NOMO-1 (cell line): ENCODE results near the gene CAPG.
"Not testable (repeated sequence)": the region's sequence is repeated elsewhere in the genome, so short reads cannot be mapped to it uniquely, and the experiment has no call there.

Source experiments
- DNase-seq, 2 experiments: peaks; one replicate each; lab custom pipeline; 2025; ENCODE audit not compliant: unreplicated experiment in 2 of 2; lab: John Stamatoyannopoulos, UW

CAPG gene, protein sequence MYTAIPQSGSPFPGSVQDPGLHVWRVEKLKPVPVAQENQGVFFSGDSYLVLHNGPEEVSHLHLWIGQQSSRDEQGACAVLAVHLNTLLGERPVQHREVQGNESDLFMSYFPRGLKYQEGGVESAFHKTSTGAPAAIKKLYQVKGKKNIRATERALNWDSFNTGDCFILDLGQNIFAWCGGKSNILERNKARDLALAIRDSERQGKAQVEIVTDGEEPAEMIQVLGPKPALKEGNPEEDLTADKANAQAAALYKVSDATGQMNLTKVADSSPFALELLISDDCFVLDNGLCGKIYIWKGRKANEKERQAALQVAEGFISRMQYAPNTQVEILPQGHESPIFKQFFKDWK

DNA sequence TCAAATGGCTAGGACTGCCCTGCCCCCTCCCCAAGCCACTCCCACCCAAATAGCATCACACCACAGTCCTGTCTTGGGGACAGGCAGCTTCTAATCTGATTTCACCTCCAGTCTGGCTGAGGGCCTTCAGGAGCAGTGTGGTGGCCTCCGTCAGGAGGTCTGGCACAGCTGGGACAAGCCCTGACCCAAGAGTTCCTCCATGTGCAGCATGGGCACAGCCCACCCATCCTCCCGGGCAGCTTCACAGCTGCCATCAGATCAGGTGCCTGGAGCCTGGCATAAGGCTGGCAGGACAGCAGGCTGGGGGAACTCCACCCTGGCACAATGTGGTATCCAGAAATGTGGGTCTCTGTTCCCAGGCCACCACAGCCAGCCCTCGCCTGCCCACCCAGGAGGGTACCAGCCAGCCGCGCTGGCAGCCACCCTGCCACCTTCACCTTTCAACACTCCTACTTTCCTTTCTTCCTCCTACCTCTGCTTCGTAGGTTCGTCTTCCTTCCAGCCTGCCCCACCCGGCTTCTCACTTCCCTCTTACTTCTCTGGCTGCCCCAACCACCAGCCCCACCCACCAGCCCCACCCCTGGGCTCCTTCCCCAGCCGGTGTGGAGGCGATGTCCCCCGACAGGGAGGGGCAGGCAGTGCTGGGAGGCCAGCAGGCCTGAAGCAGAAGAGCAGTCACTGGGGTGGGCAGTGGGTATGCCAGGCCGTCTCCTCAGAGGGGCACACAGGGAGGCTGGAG lies at the start of gene CAPG:
TSS of gene CAPG (minus strand) at position 522 of the 739 bp plus-strand sequence. CDS start 8,221 bp downstream, outside the sequence.
- DNase-seq, result peak; percentile 82 to 84

DNA sequence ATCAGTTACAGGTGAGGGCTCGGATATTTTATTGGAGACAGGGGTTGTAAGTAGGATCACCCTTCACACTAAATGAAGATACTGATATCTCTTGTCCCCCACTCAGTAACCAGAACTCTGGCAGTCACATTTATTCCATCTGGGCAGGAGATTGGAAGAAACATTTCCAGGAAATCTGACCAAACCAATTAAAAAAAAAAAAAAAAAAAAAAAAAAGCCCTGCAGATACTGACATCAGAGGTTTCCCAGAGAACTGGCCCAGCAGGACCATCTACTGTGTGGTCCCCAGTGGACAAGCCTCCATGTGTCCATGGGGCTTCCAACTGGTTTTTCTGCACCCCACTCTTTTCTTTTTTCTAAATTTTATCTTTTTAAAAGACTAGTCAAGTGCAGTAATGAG lies 49.6 kb upstream of the CAPG start:
- DNase-seq, result no peak

DNA sequence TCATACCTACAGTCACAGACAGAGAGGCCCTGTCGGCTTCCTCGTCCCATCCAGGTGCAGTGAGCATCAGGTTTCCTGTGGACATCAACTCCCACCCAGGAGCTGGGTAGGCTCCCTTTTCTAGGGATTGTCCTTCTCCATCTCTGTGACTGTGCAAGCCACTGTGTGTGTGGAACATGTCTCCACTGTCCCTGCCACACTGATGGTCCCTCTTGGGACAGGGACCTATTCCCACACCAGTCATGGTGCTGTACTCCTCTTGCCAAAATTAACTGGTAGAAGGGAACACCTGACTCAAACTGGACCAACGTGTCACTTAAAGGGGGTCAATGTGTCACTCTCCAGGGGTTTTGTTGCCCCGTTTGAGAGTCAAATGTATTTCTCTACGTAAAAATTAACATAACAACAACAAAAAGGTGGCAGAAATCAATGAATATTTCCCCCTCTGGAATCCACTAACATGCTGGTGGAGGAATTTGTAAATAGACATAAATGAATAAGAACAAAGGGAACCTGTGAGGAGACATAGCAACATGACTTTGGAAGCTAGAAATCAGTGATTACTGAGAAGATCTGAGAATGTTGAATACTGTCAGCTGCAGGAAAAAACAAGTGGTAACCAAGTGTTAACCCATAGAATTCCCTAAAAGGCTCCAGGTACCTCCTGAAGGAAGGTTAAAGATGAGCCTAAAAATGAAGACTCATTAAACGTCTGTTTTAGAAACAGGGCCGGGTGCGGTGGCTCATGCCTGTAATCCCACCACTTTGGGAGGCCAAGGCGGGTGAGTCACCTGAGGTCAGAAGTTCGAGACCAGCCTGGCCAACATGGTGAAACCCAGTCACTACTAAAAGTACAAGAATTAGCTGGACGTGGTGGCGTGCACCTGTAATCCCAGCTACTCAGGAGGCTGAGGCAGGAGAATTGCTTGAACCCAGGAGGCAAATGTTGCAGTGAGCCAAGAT lies 48.7 kb upstream of the CAPG start:
- DNase-seq, result no peak

DNA sequence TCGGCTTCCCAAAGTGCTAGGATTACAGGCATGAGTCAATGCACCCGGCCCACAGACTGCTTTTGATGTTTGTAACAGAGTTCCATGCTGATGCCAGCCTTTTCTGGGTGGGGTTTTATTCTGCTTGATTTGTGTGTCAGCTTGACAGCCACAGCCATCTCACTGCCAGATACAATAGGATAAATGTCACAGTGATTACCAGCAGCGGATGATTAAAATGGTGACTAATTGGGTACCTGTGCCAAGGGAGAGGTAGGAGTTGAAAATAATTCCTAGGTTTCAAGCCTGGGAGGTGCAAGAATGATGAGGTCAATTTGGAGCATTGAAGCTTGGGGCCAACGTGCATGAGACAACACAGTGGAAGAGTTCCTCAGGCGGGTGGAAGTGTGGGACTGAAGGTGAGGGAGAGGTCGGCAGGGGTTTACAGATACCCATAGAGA lies 47.7 kb upstream of the CAPG start:
- no peak for DNase-seq

DNA sequence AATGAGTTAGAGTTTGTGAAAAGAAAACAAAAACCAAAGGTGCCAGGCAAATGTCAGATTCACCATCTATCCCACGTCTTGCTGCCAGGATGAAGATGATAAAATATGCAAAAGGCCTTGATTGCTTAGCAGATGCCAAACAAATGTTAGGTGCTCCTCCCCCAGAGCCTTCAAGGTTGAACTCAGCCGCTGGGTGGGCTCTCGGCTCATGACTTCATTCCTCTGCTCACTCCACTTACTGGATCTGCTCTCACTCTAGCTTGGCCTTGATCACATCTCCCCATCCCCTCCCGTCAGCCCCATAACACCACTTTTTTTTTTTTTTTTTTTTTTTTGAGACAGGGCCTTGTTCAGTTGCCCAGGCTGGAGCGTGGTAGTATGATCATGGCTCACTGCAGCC lies 46.9 kb upstream of the CAPG start:
- DNase-seq, result no peak

DNA sequence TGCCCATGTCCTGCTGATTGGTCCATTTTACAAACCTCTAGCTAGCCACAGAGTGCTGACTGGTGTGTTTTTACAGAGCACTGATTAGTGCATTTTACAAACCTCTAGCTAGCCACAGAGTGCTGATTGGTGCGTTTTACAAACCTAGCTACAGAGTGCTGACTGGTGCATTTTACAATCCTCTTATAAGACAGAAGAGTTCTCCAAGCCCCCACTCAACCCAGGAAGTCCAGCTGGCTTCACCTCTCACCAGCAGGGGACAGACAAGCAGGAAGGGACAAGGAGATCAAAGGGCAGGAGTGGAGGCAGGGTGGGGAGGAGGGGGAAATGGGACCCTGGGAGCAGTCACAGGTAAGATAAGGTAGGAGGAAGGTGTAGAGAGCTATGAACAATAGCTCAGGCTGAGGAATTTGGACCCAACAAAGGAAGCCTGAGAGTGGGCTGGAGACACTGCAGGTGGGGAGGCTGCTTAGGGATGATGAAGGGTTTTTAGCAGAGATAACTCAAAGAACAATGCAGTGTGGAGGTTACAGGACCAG lies 45.5 kb upstream of the CAPG start:
- no peak for DNase-seq

DNA sequence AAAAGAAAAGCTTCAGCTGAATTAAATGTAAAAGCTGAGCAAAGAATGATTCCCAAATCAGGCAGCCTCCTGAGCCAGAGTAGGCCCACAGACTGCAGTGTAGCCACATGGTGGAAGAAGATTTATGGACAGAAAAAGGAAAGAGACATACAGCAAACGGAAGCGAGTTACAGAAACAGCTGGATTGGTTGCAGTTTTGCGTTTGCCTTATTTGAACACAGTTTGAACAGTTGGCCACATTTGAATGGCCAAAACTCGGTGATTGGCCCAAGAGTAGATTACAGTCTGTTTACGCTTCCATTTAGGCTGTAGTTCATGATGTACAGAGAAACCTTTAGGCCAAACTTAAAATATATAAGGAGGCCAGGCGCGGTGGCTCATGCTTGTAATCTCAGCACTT lies 43.4 kb upstream of the CAPG start:
- peak in 1 of 2 experiments; percentile 26 for DNase-seq

DNA sequence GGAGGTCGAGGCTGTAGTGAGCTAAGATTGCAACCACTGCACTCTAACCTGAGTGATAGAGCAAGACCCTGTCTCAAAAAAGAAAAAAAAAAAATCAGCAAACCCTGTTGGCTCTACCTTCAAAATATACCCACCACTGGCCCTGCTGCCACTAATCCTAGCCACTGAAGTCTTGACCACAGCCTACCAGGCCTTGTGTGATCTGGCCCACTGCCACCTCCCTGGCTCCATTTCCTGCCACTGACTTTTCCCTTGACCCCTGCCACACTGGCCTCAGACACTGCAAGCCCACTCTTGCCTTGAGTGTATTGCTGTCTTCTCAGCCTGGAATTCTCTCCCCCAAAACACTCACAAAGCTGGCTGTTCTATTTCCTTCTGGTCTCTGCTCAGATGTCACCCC lies 42.1 kb upstream of the CAPG start:
- no peak for DNase-seq

DNA sequence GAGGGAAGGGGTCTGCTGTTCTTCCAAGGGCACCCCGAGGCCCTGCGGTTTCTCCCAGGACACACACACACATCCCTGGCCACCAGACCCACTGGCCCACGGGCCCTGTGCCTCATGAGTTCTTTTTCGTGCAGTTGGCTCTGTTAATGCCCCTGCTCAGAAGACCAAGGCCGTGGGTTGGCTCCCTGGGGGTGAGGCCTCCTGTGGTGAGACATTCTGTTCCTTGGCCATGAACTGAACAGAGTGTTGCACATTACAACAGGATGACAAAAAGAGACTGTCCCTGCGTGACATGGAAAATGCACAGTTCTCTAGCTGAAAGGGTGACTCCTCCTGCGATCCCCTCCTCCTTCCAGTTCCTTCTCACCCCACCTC lies 39.0 kb upstream of the CAPG start:
- no peak for DNase-seq

DNA sequence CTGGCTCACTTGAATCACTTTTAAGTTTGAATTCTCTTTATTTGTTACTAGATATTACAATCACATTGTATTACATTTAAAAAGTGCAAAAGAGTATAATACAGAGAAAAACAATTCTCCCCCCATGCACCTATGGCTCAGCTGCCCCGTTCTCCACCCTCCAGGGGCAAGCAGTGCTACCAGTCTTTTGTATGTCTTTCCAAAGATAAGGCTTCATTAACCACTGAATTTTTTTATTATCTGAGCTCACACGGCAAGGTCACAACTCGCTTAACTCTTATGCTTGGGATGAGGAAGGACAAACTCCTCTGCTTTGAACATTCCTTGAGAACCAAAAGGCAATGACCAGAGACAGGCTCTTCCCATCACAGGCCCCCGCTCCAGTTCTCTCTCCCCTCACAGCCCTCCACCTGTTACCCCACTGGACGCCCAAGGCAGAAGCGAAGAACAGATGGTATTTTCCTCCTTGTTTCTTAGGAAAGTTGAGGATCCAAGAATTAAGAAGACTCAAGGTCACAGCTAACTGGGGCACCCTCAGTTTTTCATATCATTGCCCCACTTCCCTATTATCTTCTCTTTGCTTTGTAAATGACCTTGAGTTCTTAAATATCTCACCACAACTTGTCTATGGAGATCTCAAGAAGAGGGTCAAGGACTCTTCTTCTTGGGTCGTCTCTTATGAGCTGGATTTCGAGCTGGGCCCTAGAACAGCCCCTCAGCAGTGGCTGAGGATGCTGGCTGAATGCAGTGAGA lies 38.5 kb upstream of the CAPG start:
- DNase-seq, result no peak

DNA sequence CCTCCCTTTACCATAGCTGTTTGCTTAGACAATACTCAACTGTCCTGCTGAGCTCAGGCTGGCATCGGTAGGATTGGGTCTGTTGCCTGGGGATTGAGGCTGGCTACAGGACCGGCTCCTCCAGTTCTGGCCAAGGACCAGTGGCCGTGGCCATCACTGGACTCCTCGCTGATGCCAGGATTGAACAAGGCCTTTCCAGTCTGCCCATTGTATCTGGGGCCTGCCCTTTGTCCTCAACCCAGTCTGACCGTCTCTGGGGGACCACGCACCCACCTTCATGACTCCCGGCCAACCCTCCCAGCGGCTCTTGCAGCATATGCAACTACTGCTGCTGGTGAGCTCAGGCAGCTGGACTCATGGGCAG lies 37.0 kb upstream of the CAPG start:
- DNase-seq, result no peak

DNA sequence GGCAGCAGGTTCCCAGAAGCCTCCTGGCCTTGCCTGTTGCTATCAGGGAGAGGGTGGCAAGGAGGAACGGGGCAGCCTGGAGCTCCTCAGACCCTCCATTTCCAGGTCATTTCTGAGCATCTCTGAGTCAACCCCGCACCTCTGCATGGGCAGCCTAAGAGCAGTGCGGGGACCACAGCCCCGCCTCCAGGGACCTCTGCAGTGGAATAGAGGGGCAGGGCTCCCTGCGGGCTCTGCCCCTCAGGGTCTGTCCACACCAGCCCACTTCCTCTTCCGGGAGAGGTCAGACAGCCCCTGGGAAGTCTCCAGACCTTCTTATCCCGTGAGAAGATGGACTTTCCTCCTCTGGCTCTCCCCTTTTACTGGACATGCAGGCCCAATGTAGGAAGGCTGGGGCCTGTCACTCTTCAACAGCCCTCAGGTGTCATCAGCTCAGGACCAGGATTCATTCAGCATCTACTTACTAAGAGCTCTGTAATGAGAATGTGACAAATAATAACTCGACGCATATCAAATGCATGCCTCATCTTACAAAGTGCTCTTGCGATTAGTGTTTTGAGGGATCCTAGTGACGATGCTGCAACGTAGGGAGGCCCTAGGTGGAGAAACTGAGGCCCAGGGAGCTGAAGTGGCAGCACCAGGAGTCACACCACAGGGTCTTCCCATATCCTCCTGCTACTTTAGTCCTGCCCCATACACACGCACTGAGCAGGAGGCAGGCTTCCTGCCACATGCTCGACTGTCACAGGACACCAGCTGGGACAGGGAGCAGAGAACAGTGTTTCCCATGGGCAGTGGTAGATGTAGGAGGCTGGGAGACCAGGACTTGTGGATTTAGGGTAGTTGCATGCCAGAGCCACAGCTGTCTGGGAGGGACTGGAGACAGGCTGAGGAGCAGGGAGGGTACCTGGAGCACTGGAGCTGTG lies 36.4 kb upstream of the CAPG start:
- no peak for DNase-seq

DNA sequence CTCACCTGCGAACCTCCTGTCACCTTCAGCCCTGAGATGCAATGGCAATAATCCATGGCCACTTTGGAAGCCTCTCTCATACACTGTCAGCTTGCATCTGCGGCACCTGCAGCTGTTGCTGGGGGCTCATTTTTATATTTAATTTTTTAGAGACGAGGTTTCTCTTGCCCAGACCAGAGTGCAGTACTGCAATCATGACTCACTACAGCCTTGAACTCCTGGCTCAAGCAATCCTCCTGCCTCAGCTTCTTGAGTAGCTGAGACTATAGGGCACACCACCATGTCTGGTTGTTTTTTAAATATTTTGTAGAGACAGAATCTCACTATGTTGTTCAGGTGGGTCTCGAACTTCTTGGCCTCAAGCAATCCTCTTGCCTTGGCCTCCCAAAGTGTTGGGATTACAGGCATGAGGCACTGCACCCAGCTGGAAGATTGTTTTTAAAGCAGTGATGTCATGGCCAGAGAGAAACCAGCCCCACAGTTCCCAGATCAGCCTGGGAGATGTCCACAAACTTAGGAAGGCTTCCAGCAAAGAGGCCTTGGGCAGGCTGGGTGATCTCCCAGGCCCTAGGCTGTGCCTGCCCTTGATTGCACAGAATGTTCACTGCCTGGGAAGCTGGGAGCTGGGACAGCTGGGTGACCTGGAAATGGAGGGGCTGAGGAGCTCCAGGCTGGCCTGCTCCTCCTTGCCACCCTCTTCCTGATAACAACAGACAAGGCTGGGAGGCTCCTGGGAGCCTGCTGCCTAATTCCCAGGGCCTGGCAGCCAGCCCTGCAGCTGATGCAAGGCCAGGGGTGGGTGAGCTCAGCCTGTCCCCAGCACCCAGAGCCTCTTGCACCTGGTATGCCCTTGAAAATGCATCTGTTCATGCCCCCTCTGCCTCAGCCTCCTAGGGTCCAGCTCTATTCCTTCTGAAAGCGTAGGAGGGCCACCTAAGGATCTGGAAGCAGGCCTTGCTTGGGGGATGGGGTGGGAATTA lies 35.4 kb upstream of the CAPG start:
- DNase-seq, result no peak

DNA sequence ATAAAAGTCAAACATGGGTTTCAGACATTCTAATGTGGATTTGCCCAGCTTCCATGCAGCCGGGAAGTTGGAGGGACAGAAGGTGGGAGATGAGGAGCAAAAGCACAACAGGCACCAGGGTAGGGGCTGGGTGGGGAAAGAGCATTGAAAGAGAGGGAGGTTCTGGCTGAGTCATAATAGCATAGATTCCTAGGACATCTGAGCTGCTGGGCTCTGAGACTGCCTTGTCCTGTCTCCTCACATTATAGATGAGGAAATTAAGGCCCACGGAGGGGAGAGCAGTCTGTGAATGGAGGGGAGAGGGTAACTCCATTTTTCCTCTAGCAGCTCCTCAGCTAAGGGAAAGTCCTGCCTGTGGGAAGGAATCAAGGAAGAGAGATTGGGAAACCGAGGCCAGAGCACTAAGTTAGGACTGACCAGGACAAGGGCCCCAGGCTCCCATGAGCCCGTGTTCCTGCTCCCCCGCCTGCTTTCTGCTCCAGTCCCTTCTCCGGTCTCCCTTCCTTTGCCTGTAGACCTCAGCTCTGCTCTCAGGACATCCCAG lies 34.5 kb upstream of the CAPG start:
- DNase-seq, result no peak

DNA sequence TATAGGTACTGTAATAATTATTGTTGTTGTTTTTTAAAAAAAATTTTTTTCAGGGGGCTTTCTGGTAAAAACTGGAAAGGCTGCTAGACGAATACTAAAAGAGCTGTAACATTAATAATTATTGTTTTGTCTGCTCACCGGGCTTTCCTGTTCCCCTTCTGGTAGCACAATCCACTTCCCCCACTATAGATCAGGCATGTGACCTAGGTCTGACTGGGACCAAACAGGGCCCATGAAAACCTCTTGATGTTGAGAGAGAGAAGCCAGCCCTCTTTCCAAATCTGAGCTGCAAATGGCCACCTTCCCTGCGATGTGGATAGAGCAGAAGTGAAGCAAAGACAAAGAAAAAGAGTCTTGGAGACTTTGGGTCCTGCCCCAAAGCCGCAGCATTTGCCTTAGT lies 31.7 kb upstream of the CAPG start:
- peak in 1 of 2 experiments; percentile 30 for DNase-seq

DNA sequence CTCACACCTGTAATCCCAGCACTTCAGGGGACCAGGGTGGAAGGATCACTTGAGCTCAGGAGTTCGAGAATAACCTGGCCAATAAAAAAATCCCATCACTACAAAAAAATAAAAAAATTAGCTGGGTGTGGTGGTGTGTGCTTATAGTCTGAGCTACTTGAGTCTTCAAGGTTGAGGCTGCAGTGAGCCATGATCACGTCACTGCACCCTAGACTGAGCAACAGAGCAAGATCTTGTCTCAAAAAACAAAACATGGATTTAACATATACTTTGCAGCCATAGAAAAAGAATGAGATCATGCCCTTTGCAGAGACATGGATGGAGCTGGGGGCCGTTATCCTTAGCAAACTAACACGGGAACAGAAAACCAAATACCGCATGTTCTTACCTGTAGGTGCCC lies 30.6 kb upstream of the CAPG start:
- no peak for DNase-seq

DNA sequence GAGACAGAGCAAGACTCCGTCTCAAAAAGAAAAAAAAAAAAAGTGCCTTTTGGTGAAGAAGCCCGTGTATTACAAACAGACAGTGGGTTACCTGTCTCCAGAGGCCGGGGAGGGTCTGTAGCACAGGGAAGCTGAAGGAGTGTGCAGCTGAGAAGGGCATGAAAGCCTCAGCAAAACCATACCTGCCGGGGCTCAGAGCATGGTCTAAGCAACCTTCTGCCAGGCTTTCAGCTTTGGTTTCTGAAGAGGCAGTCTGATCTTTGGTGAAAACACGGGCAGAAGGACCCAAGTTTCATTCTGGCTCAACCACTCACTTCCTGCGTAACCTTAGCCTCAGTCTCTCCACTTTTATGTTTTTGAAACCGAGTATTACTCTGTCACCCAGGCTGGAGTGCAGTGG lies 29.8 kb upstream of the CAPG start:
- DNase-seq, result no peak

DNA sequence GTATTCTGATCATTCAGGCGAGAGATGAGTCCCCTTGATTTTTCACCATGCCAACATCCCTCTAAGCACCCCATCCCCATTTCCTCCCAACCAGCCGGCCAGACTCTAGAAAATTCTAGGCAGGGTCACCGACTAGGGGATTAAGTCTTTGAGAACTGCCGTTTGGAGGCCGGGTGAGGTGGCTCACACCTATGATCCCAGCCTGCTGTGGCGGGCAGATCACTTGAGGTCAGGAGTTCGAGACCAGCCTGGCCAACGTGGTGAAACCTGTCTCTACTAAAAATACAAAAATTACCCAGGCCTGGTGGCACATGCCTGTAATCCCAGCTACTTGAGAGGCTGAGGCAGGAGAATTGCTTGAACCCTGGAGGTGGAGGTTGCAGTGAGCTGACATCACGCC lies 29.4 kb upstream of the CAPG start:
- not testable (repeated sequence) for DNase-seq
